ENCODE measurements around the gene ALDOA.

The ALDOA gene

DNA sequence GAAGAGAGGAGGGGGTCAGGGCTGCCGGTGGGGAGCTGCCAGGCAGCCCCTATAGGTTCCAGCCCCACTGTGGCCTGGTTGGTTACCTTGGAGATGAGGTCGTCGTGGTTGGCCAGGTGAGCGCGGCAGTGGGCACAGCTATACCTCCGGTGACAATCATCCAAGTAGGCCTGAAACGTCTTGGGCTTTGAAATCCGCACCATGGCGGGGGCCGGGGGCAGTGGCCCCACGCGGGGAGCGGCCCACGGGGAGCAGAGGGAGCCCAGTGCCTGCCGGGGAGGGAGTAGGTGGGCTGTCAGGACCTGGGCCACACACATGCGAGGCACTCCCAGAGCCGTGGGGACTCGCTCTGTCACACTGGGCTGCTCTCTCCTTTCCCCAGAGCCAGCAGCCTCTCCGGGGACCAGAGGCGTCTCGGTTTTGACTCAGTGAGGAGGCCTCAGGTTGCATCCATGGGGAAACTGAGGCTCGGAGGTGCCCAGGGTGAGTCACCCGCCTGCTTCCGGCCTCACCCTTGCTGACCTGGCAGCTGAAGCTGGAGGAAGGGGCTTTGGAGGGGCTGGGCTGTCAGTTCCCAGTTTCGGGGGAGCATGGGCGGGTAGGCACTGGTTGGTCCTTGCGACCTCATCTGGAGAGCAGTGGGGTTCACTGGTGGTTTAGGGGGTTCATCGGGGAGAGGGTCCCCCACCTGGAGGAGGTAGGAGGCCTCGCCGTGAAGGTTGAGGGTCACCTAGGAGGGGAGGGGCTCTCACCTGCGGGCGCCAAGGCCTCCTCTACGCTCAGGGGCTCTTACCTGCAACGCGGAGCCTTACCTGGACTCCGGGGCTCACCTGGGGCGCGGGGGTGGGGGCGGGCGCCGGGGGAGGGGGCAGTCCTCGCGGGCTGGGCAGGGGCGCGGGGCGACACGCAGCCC lies 29.9 kb downstream of the ALDOA start:
- Histone ChIP-seq H3K27me3 (ENCODE audit: insufficient read depth, poor library complexity, severe bottlenecking) (no peaks in the 10 kb centered on the region), H3K27ac (replicated peaks) (no peak overlapping the region), H3K4me3 (replicated peaks; ENCODE audit: insufficient read depth, low read length) (no peak overlapping the region)
- DNase-seq (ENCODE audit: low read depth in 1 of 2, low spot score in 1 of 2) = no peak
- TF ChIP-seq, protein P1, sequence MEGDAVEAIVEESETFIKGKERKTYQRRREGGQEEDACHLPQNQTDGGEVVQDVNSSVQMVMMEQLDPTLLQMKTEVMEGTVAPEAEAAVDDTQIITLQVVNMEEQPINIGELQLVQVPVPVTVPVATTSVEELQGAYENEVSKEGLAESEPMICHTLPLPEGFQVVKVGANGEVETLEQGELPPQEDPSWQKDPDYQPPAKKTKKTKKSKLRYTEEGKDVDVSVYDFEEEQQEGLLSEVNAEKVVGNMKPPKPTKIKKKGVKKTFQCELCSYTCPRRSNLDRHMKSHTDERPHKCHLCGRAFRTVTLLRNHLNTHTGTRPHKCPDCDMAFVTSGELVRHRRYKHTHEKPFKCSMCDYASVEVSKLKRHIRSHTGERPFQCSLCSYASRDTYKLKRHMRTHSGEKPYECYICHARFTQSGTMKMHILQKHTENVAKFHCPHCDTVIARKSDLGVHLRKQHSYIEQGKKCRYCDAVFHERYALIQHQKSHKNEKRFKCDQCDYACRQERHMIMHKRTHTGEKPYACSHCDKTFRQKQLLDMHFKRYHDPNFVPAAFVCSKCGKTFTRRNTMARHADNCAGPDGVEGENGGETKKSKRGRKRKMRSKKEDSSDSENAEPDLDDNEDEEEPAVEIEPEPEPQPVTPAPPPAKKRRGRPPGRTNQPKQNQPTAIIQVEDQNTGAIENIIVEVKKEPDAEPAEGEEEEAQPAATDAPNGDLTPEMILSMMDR (IDR thresholded peaks at IDR 0.05; ENCODE audit: insufficient read depth, low read length) = no peak
- no peak for TF ChIP-seq GABPA (IDR thresholded peaks at IDR 0.05; ENCODE audit: low read depth)
- TF ChIP-seq POLR2AphosphoS5 (IDR thresholded peaks at IDR 0.05; ENCODE audit: low read depth) = no peak
- TF ChIP-seq SPI1 (IDR thresholded peaks at IDR 0.05; ENCODE audit: borderline replicate concordance, low read depth) = no peak
- TF ChIP-seq, protein P2, sequence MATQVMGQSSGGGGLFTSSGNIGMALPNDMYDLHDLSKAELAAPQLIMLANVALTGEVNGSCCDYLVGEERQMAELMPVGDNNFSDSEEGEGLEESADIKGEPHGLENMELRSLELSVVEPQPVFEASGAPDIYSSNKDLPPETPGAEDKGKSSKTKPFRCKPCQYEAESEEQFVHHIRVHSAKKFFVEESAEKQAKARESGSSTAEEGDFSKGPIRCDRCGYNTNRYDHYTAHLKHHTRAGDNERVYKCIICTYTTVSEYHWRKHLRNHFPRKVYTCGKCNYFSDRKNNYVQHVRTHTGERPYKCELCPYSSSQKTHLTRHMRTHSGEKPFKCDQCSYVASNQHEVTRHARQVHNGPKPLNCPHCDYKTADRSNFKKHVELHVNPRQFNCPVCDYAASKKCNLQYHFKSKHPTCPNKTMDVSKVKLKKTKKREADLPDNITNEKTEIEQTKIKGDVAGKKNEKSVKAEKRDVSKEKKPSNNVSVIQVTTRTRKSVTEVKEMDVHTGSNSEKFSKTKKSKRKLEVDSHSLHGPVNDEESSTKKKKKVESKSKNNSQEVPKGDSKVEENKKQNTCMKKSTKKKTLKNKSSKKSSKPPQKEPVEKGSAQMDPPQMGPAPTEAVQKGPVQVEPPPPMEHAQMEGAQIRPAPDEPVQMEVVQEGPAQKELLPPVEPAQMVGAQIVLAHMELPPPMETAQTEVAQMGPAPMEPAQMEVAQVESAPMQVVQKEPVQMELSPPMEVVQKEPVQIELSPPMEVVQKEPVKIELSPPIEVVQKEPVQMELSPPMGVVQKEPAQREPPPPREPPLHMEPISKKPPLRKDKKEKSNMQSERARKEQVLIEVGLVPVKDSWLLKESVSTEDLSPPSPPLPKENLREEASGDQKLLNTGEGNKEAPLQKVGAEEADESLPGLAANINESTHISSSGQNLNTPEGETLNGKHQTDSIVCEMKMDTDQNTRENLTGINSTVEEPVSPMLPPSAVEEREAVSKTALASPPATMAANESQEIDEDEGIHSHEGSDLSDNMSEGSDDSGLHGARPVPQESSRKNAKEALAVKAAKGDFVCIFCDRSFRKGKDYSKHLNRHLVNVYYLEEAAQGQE (IDR thresholded peaks at IDR 0.05; ENCODE audit: insufficient replicate concordance, low read depth) = no peak

DNA sequence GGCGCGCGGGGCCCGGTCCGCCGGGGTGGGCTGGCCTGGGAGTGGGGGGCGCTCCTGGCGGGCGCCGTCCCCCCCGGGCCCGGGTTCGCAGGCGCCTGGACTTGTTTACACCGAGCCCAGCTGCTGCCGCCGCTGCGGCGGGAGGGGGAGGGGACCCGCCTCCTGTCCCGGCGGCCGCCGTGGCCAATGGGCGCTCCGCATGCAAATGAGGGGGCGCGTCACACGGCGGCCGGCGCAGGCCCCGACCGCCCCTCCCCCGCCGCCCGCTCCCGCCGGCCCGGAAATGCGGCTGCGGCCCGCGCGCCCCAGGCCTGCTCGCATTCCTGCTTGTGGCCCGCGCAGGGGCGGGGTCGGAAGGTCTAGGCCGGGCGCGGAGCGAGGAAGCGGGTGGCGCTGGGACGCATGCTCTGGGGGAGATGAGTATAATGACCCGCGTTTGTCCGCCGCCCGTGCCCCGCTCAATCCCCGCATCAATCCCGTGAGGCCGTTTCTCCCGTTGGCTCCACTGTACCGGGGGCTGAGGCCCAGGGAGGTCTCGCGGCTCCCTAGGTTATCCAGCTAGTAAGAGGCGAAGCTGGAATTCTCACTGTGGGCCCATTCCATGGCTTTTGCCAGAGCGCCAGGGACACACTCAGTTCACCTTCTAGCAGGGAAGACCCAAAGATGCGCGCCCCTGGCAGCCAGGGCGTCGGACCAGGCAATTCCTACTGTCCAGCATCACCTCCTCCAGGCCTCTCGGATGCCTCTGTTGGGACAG lies 30.7 kb downstream of the ALDOA start, which contains the start of gene YPEL3:
Gene YPEL3, minus strand, starts transcription at position 109 of the 757 bp plus-strand sequence. CDS start 731 bp downstream, outside the sequence.
- H3K27me3 ChIP-seq (ENCODE audit: insufficient read depth, poor library complexity, severe bottlenecking) = no peaks in the 10 kb centered on the region
- no peak for TF ChIP-seq POLR2AphosphoS5 (IDR thresholded peaks at IDR 0.05; ENCODE audit: low read depth)
- no peak for TF ChIP-seq GABPA (IDR thresholded peaks at IDR 0.05; ENCODE audit: low read depth)
- TF ChIP-seq, protein P1 (IDR thresholded peaks at IDR 0.05; ENCODE audit: insufficient read depth, low read length) = no peak
- TF ChIP-seq, protein P2 (IDR thresholded peaks at IDR 0.05; ENCODE audit: insufficient replicate concordance, low read depth) = no peak
- TF ChIP-seq SPI1 (IDR thresholded peaks at IDR 0.05; ENCODE audit: borderline replicate concordance, low read depth) = no peak
- DNase-seq (ENCODE audit: low read depth in 1 of 2, low spot score in 1 of 2) = peak in 1 of 2 experiments; percentile 34
- H3K27ac ChIP-seq (replicated peaks) = 0 out of 2 replicates have a peak within 1 kb of the TSS, but pooled peaks have one; percentile 29
- no peak within 1 kb of the TSS for H3K4me3 ChIP-seq (replicated peaks; ENCODE audit: insufficient read depth, low read length)

DNA sequence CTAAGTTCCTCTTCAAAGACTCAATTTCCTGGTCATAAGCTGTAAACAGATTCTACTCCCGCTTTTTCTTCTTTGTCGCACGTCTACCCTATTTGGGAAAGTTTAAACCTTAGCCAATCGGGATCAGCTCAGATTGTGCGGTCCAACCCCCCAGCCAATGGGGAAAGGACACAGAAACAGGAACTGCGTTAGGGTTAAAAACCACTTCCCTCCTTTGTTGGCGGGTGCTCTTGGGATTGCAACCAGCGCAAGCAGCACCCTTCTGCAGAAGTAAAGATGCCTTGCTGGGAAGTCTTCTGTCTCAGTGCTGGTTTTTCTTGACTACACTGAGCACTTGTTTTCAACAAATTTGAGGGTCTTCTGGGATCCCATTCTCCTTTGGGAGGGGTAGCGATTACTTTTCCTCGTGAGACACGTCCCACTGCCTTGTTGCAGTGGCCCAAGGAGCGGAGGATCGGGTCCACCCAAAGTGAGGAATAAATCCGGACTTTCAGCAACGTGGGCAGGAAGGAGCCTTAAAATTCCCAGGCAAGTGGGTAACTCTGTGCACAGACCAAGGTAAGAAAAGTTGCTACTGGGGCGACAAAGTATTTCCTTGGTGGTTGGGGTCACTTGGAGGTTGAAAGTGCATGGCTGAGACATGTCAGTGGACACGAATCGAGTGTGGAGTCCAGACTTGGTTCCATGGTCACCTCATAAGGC lies 31.5 kb downstream of the ALDOA start:
- no peak overlapping the region for H3K4me3 ChIP-seq (replicated peaks; ENCODE audit: insufficient read depth, low read length)
- H3K27ac ChIP-seq (replicated peaks) = no peak overlapping the region
- TF ChIP-seq SPI1 (IDR thresholded peaks at IDR 0.05; ENCODE audit: borderline replicate concordance, low read depth) (peak; percentile 93), POLR2AphosphoS5 (IDR thresholded peaks at IDR 0.05; ENCODE audit: low read depth) (peak; percentile 63), GABPA (IDR thresholded peaks at IDR 0.05; ENCODE audit: low read depth) (no peak)

More for the DNA sequence above, 31.5 kb downstream of the ALDOA start:
- DNase-seq (ENCODE audit: low read depth in 1 of 2, low spot score in 1 of 2) = peak in 1 of 2 experiments; percentile 50
- H3K27me3 ChIP-seq (ENCODE audit: insufficient read depth, poor library complexity, severe bottlenecking) = no peaks in the 10 kb centered on the region
